Choroid plexus epithelial cell (primary cell): ENCODE data around the gene C18orf63.
A peak's percentile ranks its signal among the peaks of the same experiment; 100 is the strongest.

ENCODE experiments used
- DNase-seq: peaks from one replicate; pipeline ENCODE4 v3.0.0-alpha.2; 2010; ENCODE audit warnings: low read depth
- H3K4me3 ChIP-seq: 2 replicates; pipeline ENCODE4 v1.5.1; 2011; ENCODE audit warnings: low read depth, mild to moderate bottlenecking, control low read depth, low read length, moderate library complexity
- TF ChIP-seq, protein P1 (sequence below): conservative IDR thresholded peaks from 2 replicates; pipeline ENCODE4 v1.5.1; 2011; ENCODE audit warnings: low read depth, mild to moderate bottlenecking, control low read depth, inconsistent platforms, low read length, moderate library complexity

Gene C18orf63

DNA sequence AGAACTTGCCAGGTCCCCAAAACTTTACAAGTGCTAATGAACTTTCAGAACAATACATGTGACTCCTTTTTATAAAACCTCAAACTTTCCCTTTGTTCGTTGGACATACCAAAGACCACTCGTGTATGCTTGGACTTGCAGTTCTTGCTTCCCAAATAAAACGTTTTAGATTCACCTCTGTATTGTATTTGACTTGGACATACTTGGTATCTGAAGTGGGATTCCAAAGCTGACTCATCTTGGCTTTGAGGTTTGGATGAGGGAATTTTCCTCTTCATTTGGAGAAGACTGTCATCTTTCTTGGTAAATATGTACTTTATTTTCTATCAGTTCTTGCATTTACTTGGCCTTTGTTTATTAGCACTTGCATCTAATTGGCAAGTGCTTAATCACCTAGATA is 15.9 kb upstream of the C18orf63 start:
- DNase-seq: no peak
- TF ChIP-seq, protein P1, sequence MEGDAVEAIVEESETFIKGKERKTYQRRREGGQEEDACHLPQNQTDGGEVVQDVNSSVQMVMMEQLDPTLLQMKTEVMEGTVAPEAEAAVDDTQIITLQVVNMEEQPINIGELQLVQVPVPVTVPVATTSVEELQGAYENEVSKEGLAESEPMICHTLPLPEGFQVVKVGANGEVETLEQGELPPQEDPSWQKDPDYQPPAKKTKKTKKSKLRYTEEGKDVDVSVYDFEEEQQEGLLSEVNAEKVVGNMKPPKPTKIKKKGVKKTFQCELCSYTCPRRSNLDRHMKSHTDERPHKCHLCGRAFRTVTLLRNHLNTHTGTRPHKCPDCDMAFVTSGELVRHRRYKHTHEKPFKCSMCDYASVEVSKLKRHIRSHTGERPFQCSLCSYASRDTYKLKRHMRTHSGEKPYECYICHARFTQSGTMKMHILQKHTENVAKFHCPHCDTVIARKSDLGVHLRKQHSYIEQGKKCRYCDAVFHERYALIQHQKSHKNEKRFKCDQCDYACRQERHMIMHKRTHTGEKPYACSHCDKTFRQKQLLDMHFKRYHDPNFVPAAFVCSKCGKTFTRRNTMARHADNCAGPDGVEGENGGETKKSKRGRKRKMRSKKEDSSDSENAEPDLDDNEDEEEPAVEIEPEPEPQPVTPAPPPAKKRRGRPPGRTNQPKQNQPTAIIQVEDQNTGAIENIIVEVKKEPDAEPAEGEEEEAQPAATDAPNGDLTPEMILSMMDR: no peak
- no peak overlapping the region for H3K4me3 ChIP-seq

DNA sequence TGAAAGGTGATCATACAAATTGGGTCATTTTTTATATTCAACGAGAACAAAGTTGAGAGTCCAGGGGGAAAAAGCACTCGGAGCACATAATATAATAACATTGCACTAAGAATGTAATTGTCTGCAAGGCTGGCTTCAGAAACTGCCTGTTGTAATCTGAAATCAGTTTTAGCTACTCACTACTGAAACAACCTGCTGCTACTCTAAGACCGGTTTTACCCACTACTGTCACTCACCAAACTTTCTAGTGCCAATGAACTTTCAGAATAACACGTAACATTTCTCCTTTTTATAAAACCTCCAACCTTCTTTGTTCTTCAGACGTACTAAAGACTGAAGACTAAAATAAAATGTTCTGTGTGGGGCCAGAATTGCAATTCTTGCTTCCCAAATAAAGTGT is 12.3 kb upstream of the C18orf63 start:
- no peak for DNase-seq
- H3K4me3 ChIP-seq: no peak overlapping the region
- TF ChIP-seq, protein P1: no peak

DNA sequence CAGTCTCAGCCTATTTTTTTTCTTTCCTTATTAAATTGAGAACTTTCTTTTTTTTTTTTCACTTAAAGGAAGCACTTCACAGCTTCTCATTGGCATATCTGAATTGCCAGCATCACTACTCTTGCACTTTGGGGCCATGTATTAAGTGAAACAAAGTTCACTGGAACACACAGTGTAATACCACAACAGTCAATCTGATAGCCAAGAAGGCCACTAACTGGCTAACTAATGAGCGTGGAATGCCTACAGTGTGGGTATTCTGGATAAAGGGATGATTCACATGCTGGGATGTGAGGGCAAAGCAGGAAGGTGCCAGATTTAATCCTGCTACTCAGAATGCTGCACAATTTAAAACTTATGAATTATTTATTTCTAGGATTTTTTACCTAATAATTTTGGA is 11.7 kb upstream of the C18orf63 start:
- DNase-seq: no peak
- H3K4me3 ChIP-seq: no peak overlapping the region
- TF ChIP-seq, protein P1: no peak

DNA sequence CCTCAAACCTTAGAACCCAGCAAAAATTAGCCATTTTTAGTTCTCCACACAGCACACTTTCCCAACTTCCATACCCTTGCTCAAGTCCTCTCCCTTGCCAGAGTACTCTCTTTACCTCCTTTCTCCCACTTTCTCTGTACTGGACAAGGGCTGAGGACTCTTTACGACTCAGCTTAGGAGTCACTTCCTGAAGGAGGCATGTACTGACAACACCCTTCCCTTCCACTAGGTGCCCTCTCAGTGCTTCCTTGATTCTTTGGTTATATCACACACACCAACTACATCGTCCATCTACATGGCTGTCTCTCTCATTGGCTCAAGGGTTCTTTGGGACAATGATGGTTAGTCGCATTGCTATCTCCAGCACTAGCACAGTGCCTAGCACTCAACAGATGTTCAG is 5.2 kb upstream of the C18orf63 start:
- peak; percentile 75 for DNase-seq
- TF ChIP-seq, protein P1: peak; percentile 66
- no peak overlapping the region for H3K4me3 ChIP-seq

DNA sequence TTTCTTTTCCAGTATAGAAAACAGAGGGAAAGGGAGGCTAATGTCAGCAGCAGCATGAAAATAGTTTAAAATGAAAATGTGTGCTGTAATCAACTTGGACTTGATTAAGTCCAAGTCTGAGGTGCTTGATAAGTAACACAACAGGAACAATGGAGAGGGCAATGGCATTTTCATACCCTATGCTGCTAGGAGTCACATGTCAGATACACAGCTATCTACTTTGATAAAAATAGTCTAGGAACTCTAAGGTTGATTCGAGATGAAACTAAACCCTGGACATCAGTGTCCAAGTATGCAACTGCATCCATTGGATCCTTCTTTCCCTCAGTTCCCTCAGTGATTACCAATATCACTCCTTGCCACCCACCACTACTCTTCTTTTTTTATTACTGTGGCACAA is 4.6 kb upstream of the C18orf63 start:
- no peak for DNase-seq
- H3K4me3 ChIP-seq: no peak overlapping the region
- TF ChIP-seq, protein P1: no peak

DNA sequence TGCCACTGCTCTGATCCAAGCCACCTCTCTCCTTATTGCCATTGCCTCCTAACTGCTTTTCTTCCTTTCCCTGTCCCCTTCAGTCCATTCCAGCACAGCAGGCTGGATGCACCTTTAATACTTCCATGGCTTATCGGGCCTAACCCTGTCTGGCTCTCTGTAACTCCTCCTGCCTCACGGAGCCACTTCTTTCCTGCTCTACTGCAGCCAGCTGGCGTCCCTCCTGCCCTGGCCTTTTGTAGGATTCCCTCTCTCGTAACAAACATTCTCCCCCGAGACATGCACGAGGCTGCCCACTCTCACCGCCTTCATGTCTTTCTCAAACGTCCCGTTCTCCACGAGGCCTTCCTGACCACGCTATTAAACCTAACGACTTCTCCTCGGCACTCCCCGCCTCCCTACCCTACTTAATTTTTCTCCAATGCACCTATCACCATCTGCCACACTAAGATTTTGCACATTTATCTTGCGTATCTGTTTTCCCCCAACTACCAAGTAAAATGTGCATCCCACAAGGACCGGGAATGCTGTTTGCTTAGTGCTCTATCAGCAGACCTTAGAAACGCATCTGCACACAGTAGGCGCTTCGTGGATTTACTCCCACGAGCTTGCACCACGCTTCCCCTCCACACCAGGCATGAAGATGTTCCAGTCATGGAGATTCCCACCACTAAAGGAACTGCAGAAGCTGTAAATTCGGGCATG is 728 bp upstream of the C18orf63 start:
- no peak overlapping the region for H3K4me3 ChIP-seq
- TF ChIP-seq, protein P1: no peak
- DNase-seq: no peak
